Stimulated activated CD8-positive, alpha-beta memory T cell treated with anti-CD3 and anti-CD28 coated beads, Interleukin-15, amount 100 ng/mL, for 24 hours (primary cell): ENCODE results near the gene DIP2C.
"Not testable (repeated sequence)": the region's sequence is repeated elsewhere in the genome, so short reads cannot be mapped to it uniquely, and the experiment has no call there.

Experiments
- DNase-seq: peaks from one replicate; pipeline ENCODE4 v3.0.0-alpha.2; 2020; ENCODE audit warnings: low read depth

The DIP2C gene

DNA sequence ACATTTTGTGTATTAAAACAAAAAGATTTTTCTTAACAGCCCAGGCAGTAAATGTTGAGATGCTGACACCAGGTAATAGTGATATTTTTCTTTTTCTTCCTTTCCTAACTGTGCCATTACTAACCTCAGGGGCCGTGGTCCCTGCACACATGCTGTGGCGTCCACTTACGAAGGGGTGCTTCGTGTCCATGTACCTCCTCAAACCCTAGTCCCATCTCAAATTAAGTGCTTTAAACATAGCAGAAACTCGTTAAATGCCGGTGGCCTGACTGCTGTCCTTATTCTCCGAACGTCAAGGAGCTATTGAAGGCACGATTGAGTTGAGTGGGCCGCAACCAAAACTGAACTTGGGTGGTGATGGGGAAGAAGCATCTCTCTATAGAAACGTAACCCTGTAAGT is 421.8 kb downstream of the DIP2C start:
- no peak for DNase-seq

DNA sequence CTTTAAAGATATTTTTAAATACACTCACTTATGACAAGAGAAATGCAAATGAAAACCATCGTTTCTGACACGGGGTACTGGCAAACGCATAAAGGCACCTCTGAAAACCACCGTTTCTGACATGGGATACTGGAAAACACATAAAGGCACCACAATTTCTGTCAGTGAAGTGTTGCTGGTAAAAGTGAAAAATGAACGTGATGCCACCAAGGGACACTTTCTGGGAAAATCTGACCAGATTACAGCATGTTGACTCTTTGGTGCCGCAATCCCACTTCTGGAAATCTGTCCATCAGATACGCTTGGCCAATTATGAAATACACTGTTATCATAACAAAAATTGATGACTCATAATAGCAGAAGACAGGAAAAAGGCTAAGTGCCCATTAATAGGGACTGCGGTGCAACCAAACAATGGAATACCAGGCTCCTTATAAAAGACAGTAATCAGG is 422.5 kb downstream of the DIP2C start:
- DNase-seq, result no peak

DNA sequence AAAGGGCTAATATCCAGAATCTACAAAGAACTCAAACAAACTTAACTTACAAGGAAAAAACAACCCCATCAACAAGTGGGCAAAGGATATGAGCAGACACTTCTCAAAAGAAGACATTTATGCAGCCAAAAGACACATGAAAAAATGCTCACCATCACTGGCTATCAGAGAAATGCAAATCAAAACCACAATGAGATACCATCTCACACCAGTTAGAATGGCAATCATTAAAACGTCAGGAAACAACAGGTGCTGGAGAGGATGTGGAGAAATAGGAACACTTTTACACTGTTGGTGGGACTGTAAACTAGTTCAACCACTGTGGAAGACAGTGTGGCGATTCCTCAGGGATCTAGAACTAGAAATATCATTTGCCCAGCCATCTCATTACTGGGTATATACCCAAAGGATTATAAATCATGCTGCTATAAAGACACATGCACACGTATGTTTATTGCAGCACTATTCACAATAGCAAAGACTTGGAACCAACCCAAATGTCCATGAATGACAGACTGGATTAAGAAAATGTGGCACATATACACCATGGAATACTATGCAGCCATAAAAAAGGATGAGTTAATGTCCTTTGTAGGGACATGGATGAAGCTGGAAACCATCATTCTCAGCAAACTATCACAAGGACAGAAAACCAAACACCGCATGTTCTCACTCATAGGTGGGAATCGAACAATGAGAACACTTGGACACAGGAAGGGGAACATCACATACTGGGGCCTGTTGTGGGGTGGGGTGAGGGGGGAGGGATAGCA is 423.5 kb downstream of the DIP2C start:
- not testable (repeated sequence) for DNase-seq

DNA sequence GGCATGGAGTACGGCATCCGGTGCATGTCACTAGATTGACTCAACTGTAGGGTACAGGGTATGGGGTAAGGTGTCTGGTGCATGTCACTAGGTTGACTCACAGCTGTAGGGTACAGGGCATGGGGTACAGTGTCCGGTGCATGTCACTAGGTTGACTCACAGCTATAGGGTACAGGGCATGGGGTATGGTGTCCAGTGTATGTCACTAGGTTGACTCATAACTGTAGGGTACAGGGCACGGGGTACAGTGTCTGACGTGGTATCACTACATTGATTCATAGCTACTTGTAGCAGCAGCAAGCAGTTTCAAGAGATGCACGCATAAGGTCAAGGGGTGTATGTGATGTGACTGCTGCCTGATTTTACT is 424.4 kb downstream of the DIP2C start:
- not testable (repeated sequence) for DNase-seq

DNA sequence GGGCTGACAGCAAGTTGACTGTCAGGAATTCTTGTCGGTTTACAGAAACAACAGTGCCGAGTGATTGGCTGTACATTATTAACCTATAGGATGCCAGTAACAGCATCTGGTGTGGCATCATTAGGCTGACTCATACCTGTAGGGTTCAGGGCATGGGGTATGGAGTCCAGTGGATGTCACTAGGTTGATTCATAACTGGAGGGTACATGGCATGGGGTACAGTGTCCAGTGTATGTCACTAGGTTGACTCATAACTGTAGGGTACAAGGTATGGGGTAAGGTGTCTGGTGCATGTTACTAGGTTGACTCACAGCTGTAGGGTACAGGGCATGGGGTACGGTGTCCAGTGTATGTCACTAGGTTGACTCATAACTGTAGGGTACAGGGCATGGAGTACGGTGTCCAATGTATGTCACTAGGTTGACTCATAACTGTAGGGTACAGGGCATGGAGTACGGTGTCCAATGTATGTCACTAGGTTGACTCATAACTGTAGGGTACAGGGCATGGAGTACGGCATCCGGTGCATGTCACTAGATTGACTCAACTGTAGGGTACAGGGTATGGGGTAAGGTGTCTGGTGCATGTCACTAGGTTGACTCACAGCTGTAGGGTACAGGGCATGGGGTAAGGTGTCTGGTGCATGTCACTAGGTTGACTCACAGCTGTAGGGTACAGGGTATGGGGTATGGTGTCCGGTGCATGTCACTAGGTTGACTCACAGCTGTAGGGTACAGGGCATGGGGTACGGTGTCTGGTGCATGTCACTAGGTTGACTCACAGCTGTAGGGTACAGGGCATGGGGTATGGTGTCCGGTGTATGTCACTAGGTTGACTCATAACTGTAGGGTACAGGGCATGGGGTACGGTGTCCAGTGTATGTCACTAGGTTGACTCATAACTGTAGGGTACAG is 425.1 kb downstream of the DIP2C start:
- DNase-seq, result not testable (repeated sequence)

DNA sequence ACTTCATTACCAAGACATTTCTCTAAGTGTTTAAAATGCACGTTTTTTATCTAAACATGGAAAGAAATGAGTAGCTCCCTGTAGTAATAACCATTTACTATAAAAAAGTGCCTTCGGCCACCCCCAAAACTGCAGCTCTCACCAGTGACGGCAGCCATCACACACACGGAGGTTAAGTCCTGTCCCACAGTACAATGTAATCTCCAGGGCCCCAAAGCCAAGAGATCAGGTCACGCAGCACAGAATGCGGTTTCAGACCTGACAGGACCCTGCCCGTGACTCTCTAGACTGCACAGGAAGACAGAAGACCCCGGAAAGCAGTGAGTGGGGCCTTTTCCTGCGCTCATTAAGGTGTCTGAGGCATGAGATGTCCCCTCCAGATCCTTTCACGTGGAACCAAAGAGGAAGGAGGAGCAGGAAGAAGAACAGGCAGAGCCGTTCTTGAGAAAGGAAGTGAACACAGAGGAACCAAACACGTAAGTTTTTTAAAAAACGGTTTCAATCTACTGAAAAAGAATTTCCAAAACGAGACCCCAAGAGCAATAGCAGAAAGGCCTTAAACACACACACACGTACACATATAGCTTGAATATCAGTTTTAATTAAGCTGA is 428.5 kb downstream of the DIP2C start:
- DNase-seq, result no peak

DNA sequence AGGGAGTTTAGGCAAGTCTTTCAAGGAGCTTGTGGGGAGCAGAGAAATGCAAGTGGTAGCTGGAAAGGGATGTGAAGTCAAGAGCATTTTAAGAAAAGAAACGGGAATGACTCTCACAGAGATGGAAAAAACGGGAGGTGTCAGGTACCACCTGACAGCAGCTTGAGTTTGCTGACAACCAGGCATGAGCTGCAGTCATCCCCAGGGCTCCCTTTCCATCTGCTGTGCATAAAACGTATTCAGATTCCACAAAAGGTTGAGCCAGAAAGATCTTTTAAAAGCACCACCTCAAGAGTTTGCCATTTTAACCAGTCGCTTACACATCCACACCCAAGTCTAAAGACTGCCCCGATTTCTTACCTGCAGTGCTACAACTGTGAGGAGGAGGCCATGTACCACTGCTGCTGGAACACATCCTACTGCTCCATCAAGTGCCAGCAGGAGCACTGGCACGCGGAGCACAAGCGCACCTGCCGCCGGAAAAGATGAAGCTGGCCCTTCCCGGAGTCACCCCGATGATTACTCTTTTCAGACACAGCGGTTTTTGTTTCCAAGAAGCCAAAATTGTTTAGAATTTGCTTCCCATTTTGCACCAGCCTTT is 437.4 kb downstream of the DIP2C start:
- DNase-seq, result no peak

DNA sequence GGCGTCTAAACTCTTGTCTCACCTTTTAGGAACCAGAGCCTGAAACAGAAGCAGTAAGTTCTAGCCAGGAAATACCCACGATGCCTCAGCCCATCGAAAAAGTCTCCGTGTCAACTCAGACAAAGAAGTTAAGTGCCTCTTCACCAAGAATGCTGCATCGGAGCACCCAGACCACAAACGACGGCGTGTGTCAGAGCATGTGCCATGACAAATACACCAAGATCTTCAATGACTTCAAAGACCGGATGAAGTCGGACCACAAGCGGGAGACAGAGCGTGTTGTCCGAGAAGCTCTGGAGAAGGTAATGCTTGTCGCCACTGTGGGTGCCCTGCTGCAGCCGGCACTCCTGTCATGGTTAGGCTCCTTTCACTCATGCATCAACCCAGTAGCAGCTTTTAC is 441.2 kb downstream of the DIP2C start:
- no peak for DNase-seq

DNA sequence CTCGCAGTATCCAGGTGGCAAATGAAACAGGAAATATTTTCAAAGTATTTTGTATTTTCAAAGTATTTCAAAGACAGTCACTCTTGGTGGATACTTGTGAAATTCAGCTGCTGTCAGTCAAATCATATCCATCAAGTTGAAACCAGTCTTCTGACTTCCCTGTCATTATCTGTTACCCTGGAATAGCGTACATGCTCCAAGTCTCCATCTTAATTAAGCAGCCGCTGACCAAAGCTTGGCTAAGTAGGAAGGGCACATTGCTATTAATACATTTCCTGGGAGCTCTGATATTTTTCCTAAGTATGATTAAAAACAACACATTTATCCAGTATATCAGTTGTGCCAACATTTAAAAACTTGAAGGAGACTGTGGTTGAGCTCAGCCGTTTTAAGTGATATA is 442.0 kb downstream of the DIP2C start:
- no peak for DNase-seq

DNA sequence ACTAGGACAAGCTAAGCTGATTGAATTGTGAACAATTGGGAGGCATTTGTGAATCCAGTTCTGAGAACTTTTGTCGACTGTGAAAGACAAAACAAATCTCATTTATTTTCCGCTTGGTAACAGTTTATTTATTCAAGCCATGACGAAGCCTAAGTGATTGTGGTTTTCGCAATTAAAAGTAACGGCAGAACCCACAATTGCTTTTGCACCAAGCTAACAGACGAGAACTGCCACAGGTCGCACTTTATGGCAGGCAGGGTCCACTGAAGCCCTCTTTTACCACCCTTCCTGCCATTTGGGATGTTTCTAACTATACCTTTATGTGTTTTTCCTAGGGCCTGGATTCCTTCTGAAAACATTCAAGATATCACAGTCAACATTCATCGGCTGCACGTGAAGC is 443.0 kb downstream of the DIP2C start:
- DNase-seq, result no peak

DNA sequence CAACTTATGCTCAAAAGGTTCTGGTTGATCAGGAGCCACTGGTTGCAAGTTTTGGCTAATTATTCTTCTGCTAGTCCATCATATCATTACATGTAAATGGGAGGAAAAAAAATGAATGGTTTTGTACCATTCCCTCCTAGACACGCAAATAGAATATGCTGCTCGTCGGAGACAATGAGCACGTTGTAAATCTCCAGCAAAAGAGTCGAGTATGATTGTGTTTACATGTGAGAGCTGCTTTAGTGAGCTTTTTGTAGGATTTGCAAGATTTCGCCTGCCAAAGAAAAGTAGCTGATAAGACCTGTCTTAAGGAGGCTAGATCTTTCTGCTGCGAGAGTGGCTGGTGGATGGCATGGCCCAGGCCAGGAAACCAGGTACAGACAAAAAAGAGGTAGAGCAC is 445.2 kb downstream of the DIP2C start:
- DNase-seq, result no peak

DNA sequence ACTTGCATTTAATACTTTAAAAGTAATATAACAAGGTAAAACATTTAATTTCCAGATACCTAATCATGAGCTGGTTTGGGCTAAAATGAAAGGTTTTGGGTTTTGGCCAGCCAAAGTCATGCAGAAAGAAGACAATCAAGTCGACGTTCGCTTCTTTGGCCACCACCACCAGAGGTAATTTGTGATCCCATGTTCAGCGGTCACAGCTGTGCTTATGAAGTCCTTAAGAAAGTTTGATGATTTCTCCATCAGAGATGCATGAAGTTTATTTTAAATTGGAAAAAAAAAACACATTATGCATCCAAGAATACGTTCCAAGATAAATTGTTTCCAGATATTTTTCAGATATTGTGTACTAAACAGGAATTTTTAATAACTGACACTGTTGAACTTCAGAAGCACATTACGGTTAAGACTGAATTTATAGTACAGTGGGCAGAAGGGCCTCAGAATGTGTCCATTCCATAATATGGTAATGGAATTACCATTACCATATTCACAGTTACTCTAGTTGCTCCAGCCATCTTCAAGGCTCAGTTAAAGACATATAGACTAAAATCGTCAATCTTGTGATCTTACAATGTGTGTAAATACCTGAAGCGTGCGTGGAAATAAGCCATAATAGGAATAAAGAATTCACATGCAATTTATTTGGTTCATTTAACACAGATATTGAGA is 447.4 kb downstream of the DIP2C start:
- no peak for DNase-seq

DNA sequence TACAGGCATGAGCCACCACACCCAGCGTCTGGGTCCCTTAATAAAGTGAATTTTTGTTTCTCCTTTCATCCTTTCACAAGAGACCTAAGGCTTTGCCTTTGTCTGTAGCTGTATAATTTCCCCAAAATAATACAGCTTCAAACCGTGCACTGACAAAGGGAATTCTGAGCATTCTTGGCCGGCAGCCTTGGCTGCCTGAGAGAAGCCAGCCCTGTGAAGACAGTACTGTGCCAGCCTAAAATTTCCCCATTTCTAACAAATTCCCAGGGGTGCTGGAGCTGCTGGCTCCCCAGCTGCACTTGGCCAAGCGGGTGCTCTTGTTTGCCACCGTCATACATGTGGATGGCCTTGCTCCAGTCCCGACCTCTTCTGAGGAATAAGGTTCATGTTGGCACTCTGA is 448.0 kb downstream of the DIP2C start:
- no peak for DNase-seq

DNA sequence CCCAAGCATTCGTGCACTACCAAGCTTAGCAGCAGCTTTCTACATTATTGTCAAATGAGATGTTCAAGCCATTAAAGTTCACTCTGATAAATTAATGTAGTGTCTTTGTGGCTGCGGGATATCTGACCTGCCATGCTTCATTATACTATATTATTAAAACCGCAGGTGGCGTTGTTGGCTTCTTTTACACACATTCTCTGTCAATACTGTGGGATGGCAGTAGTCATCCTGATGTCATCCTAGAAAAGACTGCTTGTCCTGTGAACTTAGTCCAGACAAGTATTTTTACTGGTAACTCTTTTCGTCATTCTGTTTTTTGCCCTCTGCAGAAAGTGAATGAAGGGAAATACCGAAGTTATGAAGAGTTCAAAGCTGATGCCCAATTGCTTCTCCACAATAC is 450.4 kb downstream of the DIP2C start:
- no peak for DNase-seq

DNA sequence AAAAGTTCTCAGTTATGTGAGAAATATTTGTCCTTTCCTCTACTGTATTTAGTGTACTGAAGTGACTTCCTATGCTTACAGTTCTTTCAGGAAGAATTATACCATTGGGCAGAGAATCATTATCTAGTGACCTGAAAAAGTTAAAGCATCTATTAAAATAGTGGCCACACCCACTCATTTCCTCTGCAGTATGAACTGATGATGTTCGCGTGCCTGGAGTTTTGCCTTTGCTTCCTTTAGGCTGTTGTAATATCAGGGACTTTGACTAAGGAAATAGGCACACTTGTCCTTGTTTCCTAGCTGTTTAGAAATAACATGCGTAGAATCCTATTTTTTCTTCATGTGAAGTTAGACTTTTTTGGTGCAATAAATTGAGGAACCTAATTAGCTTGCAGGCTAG is 453.6 kb downstream of the DIP2C start:
- DNase-seq, result no peak

DNA sequence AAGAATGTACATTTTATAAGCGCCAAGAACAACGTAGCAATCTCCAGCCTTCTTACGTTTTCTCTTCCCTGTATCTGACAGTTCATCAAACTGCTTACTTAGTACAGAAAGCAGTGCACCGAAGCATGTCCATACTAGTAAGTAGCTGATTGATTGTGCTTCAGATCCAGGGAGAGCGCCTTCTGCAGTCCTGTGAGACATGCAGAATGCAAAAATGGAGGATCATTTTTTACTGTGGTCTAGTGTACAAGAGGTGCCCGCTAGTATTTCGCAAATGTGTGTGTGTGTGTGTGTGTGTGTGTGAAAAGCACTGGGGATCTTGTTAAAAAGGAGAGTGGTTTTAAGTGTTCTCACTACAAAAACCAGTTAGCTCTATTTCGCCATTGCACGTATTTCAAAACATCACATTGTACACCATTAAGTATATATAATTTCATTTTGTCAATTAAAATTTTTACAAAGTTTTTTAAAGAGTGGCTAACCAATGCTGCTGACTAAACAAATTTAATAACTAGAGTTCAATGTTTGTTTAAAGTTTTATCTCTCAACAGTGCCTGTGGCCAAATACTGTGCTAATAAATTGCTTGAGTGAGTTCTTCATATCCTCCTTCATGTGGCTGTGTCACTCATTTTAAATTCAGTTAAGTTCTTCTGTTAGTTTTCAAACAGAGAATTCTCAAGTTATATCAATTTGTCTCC is 454.6 kb downstream of the DIP2C start:
- DNase-seq, result no peak

DNA sequence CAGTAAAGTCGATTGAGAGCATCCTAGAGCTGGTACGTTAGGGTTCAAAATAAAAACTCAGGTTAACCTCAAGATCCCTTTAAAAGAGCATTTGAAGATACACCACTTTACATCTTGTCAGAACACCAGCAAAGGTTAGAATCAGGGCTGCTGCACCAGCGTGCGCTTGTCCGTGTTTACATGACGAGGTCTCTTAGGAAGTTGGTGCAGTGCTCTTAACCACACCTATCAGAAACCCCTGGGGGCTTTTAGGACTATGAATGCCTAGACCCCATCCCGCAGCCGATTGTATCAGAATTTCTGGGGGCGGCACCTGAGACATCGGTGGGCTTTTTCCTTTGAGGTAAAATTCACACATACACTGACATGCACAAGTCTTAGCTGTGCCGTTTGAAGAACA is 456.6 kb downstream of the DIP2C start:
- DNase-seq, result no peak

DNA sequence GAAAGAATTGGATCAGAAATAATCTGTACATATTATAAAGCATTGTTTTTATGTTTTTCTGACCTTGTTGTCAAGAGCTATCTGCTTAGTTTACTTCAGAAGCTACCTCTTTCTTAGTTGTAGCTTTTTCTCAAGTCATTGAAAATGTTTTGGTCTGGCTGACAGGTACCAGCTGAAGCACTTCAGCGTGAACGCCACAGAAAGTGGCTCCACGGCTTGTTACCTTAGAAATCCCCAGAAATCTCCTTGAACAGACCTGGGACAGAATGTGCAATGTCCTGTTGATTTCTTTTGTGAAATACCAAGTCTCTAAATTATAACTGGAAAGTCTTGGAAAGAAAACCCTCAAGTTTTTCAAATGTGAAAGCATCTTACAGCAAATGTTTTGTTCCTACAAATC is 457.4 kb downstream of the DIP2C start:
- no peak for DNase-seq

DNA sequence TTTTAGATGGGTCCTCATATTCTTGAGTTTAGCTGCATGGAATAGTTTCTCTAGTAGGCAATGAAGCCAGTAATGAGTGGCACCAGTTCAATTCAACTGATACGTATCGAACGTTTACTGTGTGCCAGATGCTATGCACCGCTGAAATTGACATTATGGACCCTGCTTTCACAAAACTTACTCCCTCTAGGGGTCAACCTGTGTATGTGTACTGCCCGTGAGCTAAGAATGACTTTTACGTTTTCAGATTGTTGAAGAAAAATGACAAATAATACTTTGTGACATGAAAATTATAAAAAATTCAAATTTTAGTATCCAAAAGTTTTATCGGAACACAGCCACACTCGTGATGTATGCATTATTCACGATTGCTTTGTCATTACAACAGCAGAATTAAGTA is 458.7 kb downstream of the DIP2C start:
- no peak for DNase-seq

DNA sequence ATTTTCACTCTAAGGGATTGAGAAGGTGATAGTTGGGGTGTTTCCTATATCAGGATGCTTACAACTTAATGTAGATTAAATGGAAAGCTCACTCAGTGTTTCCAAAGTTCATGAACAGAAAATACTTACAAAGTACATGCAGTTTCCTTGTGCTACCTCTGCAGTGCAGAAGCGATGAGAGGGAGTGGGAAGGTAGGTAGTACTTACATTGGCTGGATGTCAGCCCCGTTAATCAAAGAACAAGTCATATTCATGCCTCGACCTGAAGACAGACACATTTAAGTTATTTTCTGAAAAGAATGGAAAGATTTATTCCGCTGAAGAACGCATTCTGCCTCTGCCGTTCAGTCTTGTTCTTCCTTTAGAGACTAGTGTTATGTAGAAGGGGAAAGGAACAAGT is 461.1 kb downstream of the DIP2C start:
- no peak for DNase-seq

DNA sequence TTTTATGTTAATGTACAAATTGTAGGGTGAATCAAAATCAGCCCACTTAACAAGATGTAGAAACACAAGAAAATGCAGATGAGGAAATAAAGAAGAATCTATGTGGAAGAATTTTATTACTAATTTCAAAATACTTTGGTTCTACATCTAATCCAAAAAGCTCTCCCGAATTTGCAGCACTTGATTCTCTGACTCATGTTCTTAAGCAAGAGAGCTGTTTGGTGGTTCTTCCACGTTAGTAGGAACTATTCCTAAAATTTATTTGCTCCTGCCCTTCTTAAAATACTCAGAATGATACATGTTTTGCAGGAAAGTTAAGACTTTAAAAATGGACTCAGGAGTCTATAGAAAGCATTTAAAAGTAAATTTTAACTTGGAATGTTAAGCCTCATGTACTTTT is 462.5 kb downstream of the DIP2C start:
- DNase-seq, result no peak
